HG03460 (cell line): ENCODE data around the gene GHRL.
"Not testable (repeated sequence)": the region's sequence is repeated elsewhere in the genome, so short reads cannot be mapped to it uniquely, and the experiment has no call there.

Source experiments
- ATAC-seq: cut with Tn5 transposase; IDR thresholded peaks from one replicate; pipeline ENCODE4 v1.9.1; 2021; ENCODE audit not compliant: unreplicated experiment

GHRL gene

DNA sequence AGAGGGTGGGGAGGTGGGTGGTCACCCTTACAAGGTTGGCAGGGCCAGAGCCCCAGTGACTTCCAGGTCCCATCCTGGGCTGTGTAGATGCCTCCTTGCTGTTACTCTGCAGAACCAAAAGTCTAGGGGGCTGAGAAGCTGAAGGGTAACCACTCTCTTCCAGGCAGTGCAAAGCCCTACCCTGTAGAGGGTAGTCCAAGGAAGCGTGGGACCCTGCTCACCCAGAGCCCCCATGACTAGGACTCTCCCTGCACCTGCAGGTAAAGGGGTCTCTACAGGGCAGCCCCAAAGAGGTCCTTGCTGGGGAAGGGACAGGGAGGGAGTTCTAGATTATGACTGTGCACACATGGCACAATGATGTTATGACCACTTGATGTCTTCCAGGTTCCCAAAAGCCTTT, 14.2 kb downstream of the GHRL start:
- ATAC-seq = no peak

GRCh38 chr3:10277115-10277625, 15.6 kb downstream of the GHRL start:
- ATAC-seq = no peak

DNA sequence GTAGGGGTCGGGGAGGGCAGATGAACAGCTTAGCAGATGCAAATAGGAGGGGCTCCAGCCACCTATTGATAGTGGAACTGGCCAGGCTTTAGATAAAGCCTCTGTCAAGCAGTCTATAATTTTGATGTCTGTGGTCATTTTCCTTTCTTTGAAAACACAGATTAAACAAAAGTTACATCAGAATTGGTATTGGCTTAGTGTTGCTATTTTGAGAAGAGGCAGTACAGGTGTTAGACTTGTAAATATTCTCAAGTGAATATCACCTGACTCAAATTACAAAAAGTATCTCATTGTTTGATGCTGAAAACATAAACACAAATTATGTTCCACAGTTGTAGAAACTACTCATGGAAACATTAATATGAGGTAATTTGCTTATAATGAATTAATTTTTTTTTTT, 18.1 kb downstream of the GHRL start:
- ATAC-seq = no peak

- ATAC-seq = no peak
These were observed 18.9 kb downstream of the GHRL start for GRCh38 chr3:10273702-10274305.

- no peak for ATAC-seq
These were observed 19.8 kb downstream of the GHRL start for GRCh38 chr3:10272977-10273376.

DNA sequence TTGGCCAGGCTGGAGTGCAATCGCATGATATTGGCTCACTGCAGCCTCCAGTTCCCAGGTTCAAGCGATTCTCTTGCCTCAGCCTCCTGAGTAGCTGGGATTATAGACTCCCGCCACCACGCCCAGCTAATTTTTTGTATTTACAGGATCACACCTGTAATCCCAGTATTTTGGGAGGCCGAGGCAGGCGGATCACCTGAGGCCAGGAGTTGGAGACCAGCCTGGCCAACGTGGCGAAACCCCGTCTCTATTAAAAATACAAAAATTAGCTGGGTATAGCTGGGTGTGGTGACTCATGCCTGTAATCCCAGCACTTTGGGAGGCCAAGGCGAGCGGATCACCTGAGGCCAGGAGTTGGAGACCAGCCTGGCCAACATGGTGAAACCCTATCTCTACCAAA, 20.3 kb downstream of the GHRL start:
- not testable (repeated sequence) for ATAC-seq

GRCh38 chr3:10269443-10269842, 23.3 kb downstream of the GHRL start:
- no peak for ATAC-seq

- no peak for ATAC-seq
These were observed 23.8 kb downstream of the GHRL start for GRCh38 chr3:10268930-10269329.

GRCh38 chr3:10268116-10268515, 24.6 kb downstream of the GHRL start:
- no peak for ATAC-seq

- ATAC-seq = not testable (repeated sequence)
These were observed 25.8 kb downstream of the GHRL start for GRCh38 chr3:10266936-10267335.

DNA sequence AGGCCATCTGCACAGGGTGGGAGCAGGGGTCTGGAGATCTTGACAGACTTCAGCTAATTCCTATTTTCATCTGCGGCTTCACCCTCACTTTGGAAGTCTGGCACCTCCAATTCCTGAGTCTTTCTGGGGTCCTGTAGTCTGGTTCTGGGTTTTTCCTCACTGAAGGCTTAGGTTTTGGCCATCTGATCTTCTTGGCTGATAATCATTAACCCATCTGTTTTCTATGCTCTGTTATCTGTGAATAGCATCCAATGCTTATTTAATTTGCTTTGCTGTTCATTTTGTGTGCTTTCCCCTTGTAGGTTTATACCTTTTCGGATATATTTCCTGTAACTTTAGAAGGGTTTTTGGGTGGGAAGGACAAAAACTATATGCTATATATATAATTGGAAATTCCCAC, 26.9 kb downstream of the GHRL start:
- ATAC-seq = no peak

- ATAC-seq = no peak
These were observed 28.9 kb downstream of the GHRL start for GRCh38 chr3:10263646-10264363.

DNA sequence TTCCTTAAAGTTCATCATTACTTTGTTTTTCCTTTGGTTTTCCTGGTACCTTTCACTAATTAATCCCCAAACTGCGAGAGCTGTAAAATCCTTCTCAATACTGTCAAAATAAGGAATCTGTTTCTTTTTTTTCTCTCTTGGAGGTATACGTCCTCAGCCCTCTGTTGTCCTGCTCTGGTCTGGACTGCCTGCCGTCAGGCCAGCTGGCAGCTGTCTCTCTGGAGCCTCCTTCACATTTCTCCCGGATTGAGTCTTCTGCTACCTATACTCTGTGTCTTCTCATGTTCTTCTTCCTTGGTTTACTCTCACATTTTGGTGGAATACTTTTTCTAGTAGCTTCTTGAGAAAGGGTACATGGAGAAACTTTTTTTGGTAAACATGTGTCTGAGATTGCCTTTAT, 30.7 kb downstream of the GHRL start:
- no peak for ATAC-seq

DNA sequence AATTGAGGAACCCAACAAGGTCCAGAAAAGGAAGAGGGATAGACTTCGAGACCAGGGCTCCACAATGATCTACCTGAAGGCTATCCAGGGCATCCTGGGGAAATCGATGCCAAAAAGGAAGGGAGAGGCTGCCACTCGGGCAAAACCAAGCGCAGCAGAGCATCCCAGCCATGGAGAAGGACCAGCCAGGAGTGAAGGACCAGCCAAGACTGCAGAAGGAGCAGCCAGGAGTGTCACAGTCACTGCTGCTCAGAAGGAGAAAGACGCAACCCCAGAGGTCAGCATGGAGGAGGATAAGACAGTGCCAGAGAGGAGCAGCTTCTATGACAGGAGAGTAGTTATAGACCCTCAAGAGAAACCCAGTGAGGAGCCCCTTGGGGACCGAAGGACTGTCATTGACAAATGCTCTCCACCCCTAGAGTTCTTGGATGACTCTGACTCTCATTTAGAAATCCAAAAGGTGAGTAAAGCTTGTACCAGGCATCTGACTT, 32.5 kb downstream of the GHRL start:
- ATAC-seq = no peak

- ATAC-seq = no peak
These were observed 32.9 kb downstream of the GHRL start for GRCh38 chr3:10259798-10260197.

GRCh38 chr3:10259036-10259435, 33.7 kb downstream of the GHRL start:
- no peak for ATAC-seq

GRCh38 chr3:10255835-10256234, 36.9 kb downstream of the GHRL start:
- ATAC-seq = no peak

- ATAC-seq = no peak
These were observed 39.0 kb downstream of the GHRL start for GRCh38 chr3:10253731-10254130.

DNA sequence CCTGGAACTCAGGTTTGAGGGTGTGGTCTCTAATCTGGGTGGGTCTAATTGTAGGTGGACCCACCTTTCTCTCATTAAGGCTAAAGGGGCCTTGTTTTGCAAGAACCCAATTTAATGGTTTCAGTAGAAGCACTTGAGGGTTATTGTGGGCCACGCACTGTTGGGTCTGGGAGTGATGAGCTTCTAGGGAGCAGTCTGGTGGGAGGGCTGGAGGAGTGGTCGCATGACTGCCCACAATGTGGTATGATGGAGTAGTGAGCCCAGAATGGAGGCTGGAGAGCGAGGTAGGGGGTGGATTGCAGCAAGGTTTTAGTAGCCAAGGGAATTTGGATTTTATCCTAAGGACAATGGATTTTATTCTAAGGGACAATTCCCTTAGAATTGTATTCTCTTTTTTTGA, 41.7 kb downstream of the GHRL start:
- ATAC-seq = no peak

- no peak for ATAC-seq
These were observed 42.9 kb downstream of the GHRL start for GRCh38 chr3:10249833-10250232.

- ATAC-seq = no peak
These were observed 43.6 kb downstream of the GHRL start for GRCh38 chr3:10248984-10249748.
